Ovary (tissue), 3 donors: ENCODE data around the gene KRT73.

Source experiments
- CTCF ChIP-seq, 3 donors: fragments of 450-650 bp in 2 of 3; fragments of 200-600 bp in 1 of 3; IDR thresholded peaks; one replicate each; pipeline versions ENCODE4 v1.5.1 to v1.8.0; 2016 to 2022; ENCODE audit warnings: antibody characterized with exemption in 3 of 3, mild to moderate bottlenecking in 1 of 3
- EP300 ChIP-seq: sonication (generic); formaldehyde crosslinking; IDR thresholded peaks from one replicate; pipeline ENCODE4 v1.6.1; 2017; ENCODE audit warnings: antibody characterized with exemption
- POLR2A ChIP-seq: fragments of 450-650 bp; IDR thresholded peaks from one replicate; pipeline ENCODE4 v1.6.1; 2017; ENCODE audit warnings: antibody characterized with exemption, mild to moderate bottlenecking, moderate library complexity
- donor health status: DM: no; HTN: no; CAD: no.

DNA sequence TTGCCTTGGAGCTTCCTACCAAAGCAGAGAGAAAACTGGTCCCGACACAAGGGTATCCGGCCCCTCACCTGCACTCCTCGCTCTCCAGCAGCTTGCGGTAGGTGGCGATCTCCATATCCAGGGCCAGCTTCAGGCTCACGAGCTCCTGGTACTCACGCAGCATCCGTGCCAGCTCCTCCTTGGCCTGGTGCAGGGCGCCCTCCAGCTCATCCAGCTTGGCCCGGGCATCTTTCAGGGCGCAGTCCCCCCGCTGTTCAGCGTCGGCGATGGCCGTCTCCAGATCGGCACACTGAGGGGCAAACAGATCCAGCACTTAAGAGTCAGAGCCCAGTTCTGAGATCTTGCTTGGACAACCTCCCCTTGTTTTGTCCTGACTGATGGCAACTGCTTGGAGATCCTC is 30.8 kb downstream of the KRT73 start:
- TF ChIP-seq CTCF (IDR thresholded peaks at IDR 0.05) (no peak), POLR2A (no peak), EP300 (no peak)
